GM21390 (cell line): ENCODE data around the gene ACTRT3.

Experiments
- ATAC-seq: cut with Tn5 transposase; IDR thresholded peaks from one replicate; pipeline ENCODE4 v1.9.1; 2021; ENCODE audit not compliant: unreplicated experiment

The ACTRT3 gene

GRCh38 chr3:169769287-169770181, at the start of gene ACTRT3:
ACTRT3 (minus strand) TSS chr3:169769561; CDS start chr3:169769520, 41 bp downstream.
- ATAC-seq, result peak; percentile 29

- no peak for ATAC-seq
Observed at GRCh38 chr3:169818316-169818715, 49.0 kb upstream of the ACTRT3 start.

- ATAC-seq, result no peak
Observed at GRCh38 chr3:169815590-169816150, 46.3 kb upstream of the ACTRT3 start.

- ATAC-seq, result peak; percentile 77
Observed at GRCh38 chr3:169813757-169814517, 44.6 kb upstream of the ACTRT3 start.

- ATAC-seq, result no peak
Observed at GRCh38 chr3:169813278-169813677, 43.9 kb upstream of the ACTRT3 start.

GRCh38 chr3:169812332-169813235, 43.2 kb upstream of the ACTRT3 start, which contains the start of the genes LRRC34 and LRRIQ4:
LRRC34 (minus strand) TSS chr3:169812904; CDS start chr3:169812548, 356 bp downstream.
LRRIQ4 (plus strand) TSS chr3:169812870; CDS start chr3:169821922, 9,052 bp downstream.
- ATAC-seq, result peak; percentile 62

GRCh38 chr3:169811631-169812331, 42.4 kb upstream of the ACTRT3 start:
- ATAC-seq, result peak; percentile 19

GRCh38 chr3:169809230-169809795, 40.0 kb upstream of the ACTRT3 start:
- ATAC-seq, result no peak

GRCh38 chr3:169804681-169805080, 35.3 kb upstream of the ACTRT3 start:
- no peak for ATAC-seq

- ATAC-seq, result no peak
Observed at GRCh38 chr3:169792359-169792758, 23.0 kb upstream of the ACTRT3 start.

- ATAC-seq, result no peak
Observed at GRCh38 chr3:169790687-169791429, 21.5 kb upstream of the ACTRT3 start.

GRCh38 chr3:169790219-169790618, 20.9 kb upstream of the ACTRT3 start:
- ATAC-seq, result no peak

GRCh38 chr3:169787791-169788190, 18.4 kb upstream of the ACTRT3 start:
- ATAC-seq, result no peak

- ATAC-seq, result no peak
Observed at GRCh38 chr3:169787120-169787519, 17.8 kb upstream of the ACTRT3 start.

GRCh38 chr3:169781209-169781855, 12.0 kb upstream of the ACTRT3 start:
- ATAC-seq, result no peak

- no peak for ATAC-seq
Observed at GRCh38 chr3:169780742-169781141, 11.4 kb upstream of the ACTRT3 start.

GRCh38 chr3:169777822-169778221, 8.5 kb upstream of the ACTRT3 start:
- ATAC-seq, result no peak

- no peak for ATAC-seq
Observed at GRCh38 chr3:169774186-169774585, 4.8 kb upstream of the ACTRT3 start.
